ENCODE results near the gene CLTA. TPM values are rescaled to one million over a fixed set of nuclear protein-coding genes. Genes with fewer than 3 reads are reported as not detected.

CLTA gene
- total RNA-seq, 1 donor from 2014 or later = 199 TPM

DNA sequence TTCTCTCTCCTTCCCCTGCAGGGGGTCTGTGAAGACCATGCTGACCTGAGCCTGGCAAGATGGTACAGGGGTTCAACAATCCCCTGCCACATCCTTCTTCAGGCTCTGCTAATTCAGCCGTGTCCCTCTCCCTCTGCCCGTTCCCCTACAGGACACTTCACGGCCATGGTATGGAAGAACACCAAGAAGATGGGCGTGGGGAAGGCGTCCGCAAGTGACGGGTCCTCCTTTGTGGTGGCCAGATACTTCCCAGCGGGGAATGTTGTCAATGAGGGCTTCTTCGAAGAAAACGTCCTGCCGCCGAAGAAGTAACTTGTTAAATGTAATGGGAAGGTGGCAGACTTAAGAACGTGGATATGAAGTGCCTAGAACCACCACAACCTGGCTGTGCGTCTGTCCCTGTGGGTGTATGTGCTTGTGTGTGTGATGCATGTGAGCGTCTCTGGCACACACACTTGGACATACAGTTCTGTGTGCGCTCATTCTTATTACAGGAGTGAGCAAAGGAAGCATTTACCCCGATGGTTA is 28.4 kb upstream of the CLTA start:
- no peaks in the 10 kb centered on the region for H3K79me2 ChIP-seq (ENCODE audit: low read depth)
- no peak overlapping the region for H3K27ac ChIP-seq
- H3K9me3 Mint-ChIP-seq = peaks cover 12% of the 10 kb centered on the region
- no peak for DNase-seq (ENCODE audit: low spot score)
- no peaks in the 10 kb centered on the region for H3K9me3 ChIP-seq (ENCODE audit: low read depth)
- H3K4me3 ChIP-seq = no peak overlapping the region
- H2AFZ ChIP-seq (replicated peaks) = no peak overlapping the region
- peaks cover 20% of the 10 kb centered on the region for H3K4me1 ChIP-seq
- H3K27ac Mint-ChIP-seq = peak overlapping the region; percentile 57
- H3K36me3 Mint-ChIP-seq = peaks cover 7% of the 10 kb centered on the region
- H3K4me2 ChIP-seq = no peak overlapping the region
- no peak overlapping the region for H3K4me3 Mint-ChIP-seq
- TF ChIP-seq CTCF (IDR thresholded peaks at IDR 0.05) (no peak), EZH2 (IDR thresholded peaks at IDR 0.05) (no peak), EZH2phosphoT487 (IDR thresholded peaks at IDR 0.05) (no peak)
- peaks cover 30% of the 10 kb centered on the region for H3F3A ChIP-seq (ENCODE audit: low read depth)
- peaks cover 13% of the 10 kb centered on the region for H3K27me3 Mint-ChIP-seq (ENCODE audit: insufficient read depth, low read depth)
- H3K9ac ChIP-seq = no peak overlapping the region
- no peaks in the 10 kb centered on the region for H4K20me1 ChIP-seq (ENCODE audit: low read depth)
- H3K36me3 ChIP-seq = no peaks in the 10 kb centered on the region
- H3K27me3 ChIP-seq = no peaks in the 10 kb centered on the region
- H3K4me1 Mint-ChIP-seq = peaks cover 35% of the 10 kb centered on the region

DNA sequence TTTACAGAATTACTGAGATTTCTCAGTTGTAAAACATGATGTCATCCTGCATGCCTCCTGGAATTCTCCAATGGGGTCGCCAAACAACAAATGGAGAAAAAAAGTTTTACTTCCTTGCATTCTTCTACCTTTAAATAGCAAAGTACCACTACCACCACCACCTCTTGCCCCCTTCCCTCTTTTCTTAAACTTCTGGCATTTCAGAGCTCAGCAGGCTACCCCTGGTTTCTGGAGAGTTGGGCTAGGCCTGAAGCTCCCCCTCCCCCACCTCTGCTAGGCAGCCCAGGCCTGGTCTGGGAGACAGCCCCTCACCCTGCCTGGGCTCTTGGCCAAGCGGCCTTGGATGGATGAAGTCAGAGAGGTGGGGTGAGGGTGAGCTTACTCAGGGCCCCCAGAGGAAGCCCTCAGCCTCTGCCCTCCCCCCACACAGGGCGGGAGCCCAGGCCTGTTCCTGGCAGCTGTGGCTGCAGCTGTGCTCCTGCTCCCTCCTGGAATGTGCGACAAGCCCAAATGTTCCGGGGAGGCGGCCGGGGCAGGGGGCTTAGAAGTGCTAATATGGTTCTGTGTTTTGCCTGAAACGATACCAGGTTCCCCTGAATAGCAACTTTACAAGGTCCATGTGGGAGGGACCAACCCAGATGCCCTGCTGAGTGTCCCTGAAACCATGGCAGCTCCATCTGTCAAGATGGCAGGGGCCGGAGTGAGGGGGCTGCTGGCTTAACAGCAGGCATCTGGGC is 27.5 kb upstream of the CLTA start:
- Mint-ChIP-seq H3K36me3 (peaks cover 6% of the 10 kb centered on the region), H3K9me3 (peaks cover 3% of the 10 kb centered on the region), H3K27ac (peak overlapping the region; percentile 100), H3K4me3 (peak overlapping the region; percentile 63), H3K4me1 (peaks cover 35% of the 10 kb centered on the region), H3K27me3 (ENCODE audit: insufficient read depth, low read depth) (peaks cover 17% of the 10 kb centered on the region)
- Histone ChIP-seq H3K4me3 (no peak overlapping the region), H3K79me2 (ENCODE audit: low read depth) (no peaks in the 10 kb centered on the region), H3F3A (ENCODE audit: low read depth) (peaks cover 30% of the 10 kb centered on the region), H3K4me2 (peak overlapping the region; percentile 21), H3K27ac (peak overlapping the region; percentile 34), H2AFZ (replicated peaks) (peak overlapping the region; percentile 45), H3K9ac (no peak overlapping the region), H3K4me1 (peaks cover 20% of the 10 kb centered on the region), H3K27me3 (no peaks in the 10 kb centered on the region), H3K9me3 (ENCODE audit: low read depth) (no peaks in the 10 kb centered on the region), H3K36me3 (no peaks in the 10 kb centered on the region), H4K20me1 (ENCODE audit: low read depth) (no peaks in the 10 kb centered on the region)
- DNase-seq (ENCODE audit: low spot score) = peak; percentile 76
- TF ChIP-seq EZH2 (IDR thresholded peaks at IDR 0.05) = no peak
- TF ChIP-seq CTCF (IDR thresholded peaks at IDR 0.05) = no peak
- no peak for TF ChIP-seq EZH2phosphoT487 (IDR thresholded peaks at IDR 0.05)

DNA sequence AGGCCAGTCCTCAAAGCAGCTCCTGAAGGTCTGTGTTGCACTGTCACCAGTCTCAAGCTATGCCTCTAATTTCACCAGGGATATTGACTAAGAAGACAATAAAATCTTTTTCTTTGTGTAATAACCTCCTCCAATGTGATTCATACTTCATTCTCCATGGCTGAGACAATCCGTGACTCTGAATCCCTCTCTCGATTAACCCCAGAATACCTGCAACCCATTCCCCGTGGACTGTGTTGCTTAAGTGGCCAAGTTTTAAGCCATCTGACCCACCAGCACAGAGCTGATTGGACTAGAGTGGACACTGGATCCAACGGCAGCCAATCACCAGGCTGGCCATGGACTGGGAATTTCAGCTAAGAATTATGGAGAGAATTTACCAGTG is 26.9 kb upstream of the CLTA start:
- no peaks in the 10 kb centered on the region for H3K27me3 ChIP-seq
- H3K9me3 ChIP-seq (ENCODE audit: low read depth) = no peaks in the 10 kb centered on the region
- Mint-ChIP-seq H3K4me3 (peak overlapping the region; percentile 63), H3K36me3 (peaks cover 3% of the 10 kb centered on the region), H3K4me1 (peaks cover 35% of the 10 kb centered on the region), H3K9me3 (no peaks in the 10 kb centered on the region), H3K27me3 (ENCODE audit: insufficient read depth, low read depth) (peaks cover 17% of the 10 kb centered on the region), H3K27ac (peak overlapping the region; percentile 93)
- peaks cover 30% of the 10 kb centered on the region for H3F3A ChIP-seq (ENCODE audit: low read depth)
- DNase-seq (ENCODE audit: low spot score) = no peak
- no peak overlapping the region for H2AFZ ChIP-seq (replicated peaks)
- H4K20me1 ChIP-seq (ENCODE audit: low read depth) = no peaks in the 10 kb centered on the region
- no peak overlapping the region for H3K4me3 ChIP-seq
- no peak overlapping the region for H3K9ac ChIP-seq
- H3K27ac ChIP-seq = peak overlapping the region; percentile 34
- no peak for TF ChIP-seq EZH2 (IDR thresholded peaks at IDR 0.05)
- no peak for TF ChIP-seq CTCF (IDR thresholded peaks at IDR 0.05)
- TF ChIP-seq EZH2phosphoT487 (IDR thresholded peaks at IDR 0.05) = no peak
- H3K79me2 ChIP-seq (ENCODE audit: low read depth) = no peaks in the 10 kb centered on the region
- H3K36me3 ChIP-seq = no peaks in the 10 kb centered on the region
- H3K4me2 ChIP-seq = no peak overlapping the region
- H3K4me1 ChIP-seq = peaks cover 20% of the 10 kb centered on the region
